Measurements from ENCODE around the gene STARD13. TPM values are rescaled to one million over a fixed set of nuclear protein-coding genes. Genes with fewer than 3 reads are reported as not detected.

STARD13 gene
- total RNA-seq, 2 experiments from 2014 or later, result 0.30 to 0.31 TPM

DNA sequence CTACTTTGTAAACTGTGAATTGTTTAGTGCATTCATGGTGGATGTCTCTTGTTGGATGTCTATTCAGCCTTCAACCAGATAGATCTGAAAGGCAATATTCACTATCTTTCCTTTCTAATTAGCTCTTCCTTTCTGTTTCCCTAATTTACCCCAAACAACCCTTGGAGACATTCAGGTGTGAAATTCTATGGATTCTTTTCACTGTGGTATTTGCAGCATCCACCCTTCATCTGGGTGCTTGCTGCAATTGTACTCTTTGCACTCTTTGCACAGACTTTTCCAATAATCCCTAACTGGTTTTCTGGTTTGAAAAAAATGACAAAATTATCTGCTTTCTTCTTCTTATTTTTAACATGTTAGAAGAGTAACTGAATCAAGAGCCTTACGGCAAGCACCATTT is 212.8 kb downstream of the STARD13 start:
- Mint-ChIP-seq H3K4me3 (no peak overlapping the region), H3K4me1 (ENCODE audit: low read depth) (no peaks in the 10 kb centered on the region), H3K36me3 (ENCODE audit: low read depth) (no peaks in the 10 kb centered on the region), H3K27me3 (ENCODE audit: low read depth) (no peaks in the 10 kb centered on the region), H3K9me3 (no peaks in the 10 kb centered on the region), H3K27ac (no peak overlapping the region)
- intact Hi-C loops (cut with micrococcal nuclease), result no loop called here
- CTCF ChIA-PET, result no interaction called here
- no peak for DNase-seq

DNA sequence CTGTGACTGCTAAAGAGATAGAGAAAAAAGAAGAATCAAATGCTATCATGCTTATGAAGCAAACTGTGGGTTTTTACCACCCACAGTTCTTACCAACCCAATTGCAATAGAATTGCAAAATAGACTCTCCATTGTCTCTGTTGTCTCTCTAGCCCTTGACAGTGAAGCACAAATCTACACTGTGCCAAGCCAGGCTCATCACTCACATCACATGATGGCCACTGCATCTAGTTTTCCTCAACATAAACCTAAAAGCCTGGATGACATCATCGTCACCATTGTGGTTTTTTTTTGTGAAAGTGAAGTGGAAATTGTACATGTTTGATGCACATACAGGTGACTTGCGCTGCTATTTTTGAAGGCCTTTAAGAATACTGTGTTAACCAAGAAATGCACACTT is 213.3 kb downstream of the STARD13 start:
- H3K36me3 Mint-ChIP-seq (ENCODE audit: low read depth), result no peaks in the 10 kb centered on the region
- DNase-seq, result peak; percentile 10
- intact Hi-C loops (cut with micrococcal nuclease), result no loop called here
- CTCF ChIA-PET, result no interaction called here
- no peaks in the 10 kb centered on the region for H3K4me1 Mint-ChIP-seq (ENCODE audit: low read depth)
- H3K27ac Mint-ChIP-seq, result no peak overlapping the region
- no peaks in the 10 kb centered on the region for H3K27me3 Mint-ChIP-seq (ENCODE audit: low read depth)
- no peaks in the 10 kb centered on the region for H3K9me3 Mint-ChIP-seq
- H3K4me3 Mint-ChIP-seq, result no peak overlapping the region

DNA sequence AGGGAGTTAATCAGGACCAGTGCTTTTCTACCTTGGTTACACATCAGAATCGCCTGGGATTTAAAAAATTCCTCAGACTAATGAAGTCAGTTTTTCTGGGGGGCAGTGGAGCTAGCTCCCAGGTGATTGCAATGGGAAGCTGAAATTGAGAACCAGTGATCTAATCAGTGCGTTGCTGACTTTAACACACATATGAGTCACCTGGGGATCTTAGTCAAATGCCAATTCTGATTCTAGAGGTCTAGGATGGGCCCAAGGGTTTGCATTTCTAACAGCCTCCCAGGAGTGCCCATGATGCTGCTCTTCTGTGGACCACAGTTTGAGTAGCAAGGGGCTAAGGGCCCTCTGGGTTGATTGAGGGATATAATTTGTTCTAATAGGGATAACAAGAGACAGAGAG is 214.8 kb downstream of the STARD13 start:
- no peak for DNase-seq
- Mint-ChIP-seq H3K36me3 (ENCODE audit: low read depth) (no peaks in the 10 kb centered on the region), H3K4me1 (ENCODE audit: low read depth) (no peaks in the 10 kb centered on the region), H3K4me3 (no peak overlapping the region), H3K9me3 (no peaks in the 10 kb centered on the region), H3K27ac (no peak overlapping the region), H3K27me3 (ENCODE audit: low read depth) (no peaks in the 10 kb centered on the region)
- CTCF ChIA-PET, result no interaction called here
- intact Hi-C loops (cut with micrococcal nuclease), result no loop called here

DNA sequence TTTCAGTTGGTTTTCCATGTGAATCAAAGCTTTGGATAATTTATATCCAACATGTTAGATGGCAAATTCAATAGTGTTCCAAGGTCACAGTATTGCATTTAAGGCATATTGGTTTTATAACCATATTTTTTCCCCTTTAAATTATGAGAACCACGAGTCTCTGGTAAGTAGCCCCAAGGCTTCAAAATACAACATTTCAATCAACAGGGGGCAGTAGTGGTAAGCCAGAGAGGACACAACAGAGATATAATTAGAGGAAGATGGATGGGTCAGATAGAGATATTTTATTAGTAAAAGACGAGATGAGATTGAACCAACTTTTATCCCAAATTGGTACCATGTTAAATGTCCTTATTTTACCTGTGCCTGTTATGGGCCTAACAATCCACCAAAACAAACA is 216.2 kb downstream of the STARD13 start:
- H3K4me3 Mint-ChIP-seq, result no peak overlapping the region
- H3K27ac Mint-ChIP-seq, result no peak overlapping the region
- no peaks in the 10 kb centered on the region for H3K9me3 Mint-ChIP-seq
- intact Hi-C loops (cut with micrococcal nuclease), result no loop called here
- no peak for DNase-seq
- no peaks in the 10 kb centered on the region for H3K27me3 Mint-ChIP-seq (ENCODE audit: low read depth)
- no peaks in the 10 kb centered on the region for H3K4me1 Mint-ChIP-seq (ENCODE audit: low read depth)
- H3K36me3 Mint-ChIP-seq (ENCODE audit: low read depth), result no peaks in the 10 kb centered on the region
- CTCF ChIA-PET, result no interaction called here

DNA sequence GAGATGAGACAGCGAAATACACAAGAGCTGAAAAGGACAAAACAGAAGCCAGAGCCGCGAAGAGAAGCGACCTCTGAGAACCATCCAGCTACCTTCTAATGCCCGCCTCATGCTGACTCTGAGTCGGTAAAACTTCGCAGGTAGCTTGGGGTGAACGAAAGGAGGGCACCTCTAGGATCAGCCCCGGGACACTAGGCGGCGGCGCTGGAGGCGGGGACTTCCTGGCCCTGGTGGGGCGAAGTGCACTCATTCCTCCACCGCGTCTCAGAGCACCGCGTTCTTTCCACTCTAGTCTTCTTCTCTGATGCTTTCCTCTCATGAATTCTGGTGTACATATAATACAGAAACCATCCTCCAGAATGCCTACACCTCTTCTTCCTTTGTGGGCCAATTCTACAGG is 219.2 kb downstream of the STARD13 start:
- CTCF ChIA-PET, result no interaction called here
- H3K36me3 Mint-ChIP-seq (ENCODE audit: low read depth), result no peaks in the 10 kb centered on the region
- intact Hi-C loops (cut with micrococcal nuclease), result no loop called here
- H3K9me3 Mint-ChIP-seq, result no peaks in the 10 kb centered on the region
- no peak overlapping the region for H3K27ac Mint-ChIP-seq
- H3K27me3 Mint-ChIP-seq (ENCODE audit: low read depth), result no peaks in the 10 kb centered on the region
- no peaks in the 10 kb centered on the region for H3K4me1 Mint-ChIP-seq (ENCODE audit: low read depth)
- H3K4me3 Mint-ChIP-seq, result no peak overlapping the region
- DNase-seq, result no peak

DNA sequence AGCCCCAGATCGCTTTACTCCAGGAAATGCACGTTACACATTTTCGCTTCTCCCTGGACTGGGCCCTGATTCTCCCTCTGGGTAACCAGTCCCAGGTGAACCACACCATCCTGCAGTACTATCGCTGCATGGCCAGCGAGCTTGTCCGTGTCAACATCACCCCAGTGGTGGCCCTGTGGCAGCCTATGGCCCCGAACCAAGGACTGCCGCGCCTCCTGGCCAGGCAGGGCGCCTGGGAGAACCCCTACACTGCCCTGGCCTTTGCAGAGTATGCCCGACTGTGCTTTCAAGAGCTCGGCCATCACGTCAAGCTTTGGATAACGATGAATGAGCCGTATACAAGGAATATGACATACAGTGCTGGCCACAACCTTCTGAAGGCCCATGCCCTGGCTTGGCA is 224.7 kb downstream of the STARD13 start:
- H3K27ac Mint-ChIP-seq, result no peak overlapping the region
- no peaks in the 10 kb centered on the region for H3K36me3 Mint-ChIP-seq (ENCODE audit: low read depth)
- no peaks in the 10 kb centered on the region for H3K4me1 Mint-ChIP-seq (ENCODE audit: low read depth)
- no peaks in the 10 kb centered on the region for H3K9me3 Mint-ChIP-seq
- H3K4me3 Mint-ChIP-seq, result no peak overlapping the region
- DNase-seq, result no peak
- H3K27me3 Mint-ChIP-seq (ENCODE audit: low read depth), result no peaks in the 10 kb centered on the region
- intact Hi-C loops (cut with micrococcal nuclease), result no loop called here
- CTCF ChIA-PET, result no interaction called here

DNA sequence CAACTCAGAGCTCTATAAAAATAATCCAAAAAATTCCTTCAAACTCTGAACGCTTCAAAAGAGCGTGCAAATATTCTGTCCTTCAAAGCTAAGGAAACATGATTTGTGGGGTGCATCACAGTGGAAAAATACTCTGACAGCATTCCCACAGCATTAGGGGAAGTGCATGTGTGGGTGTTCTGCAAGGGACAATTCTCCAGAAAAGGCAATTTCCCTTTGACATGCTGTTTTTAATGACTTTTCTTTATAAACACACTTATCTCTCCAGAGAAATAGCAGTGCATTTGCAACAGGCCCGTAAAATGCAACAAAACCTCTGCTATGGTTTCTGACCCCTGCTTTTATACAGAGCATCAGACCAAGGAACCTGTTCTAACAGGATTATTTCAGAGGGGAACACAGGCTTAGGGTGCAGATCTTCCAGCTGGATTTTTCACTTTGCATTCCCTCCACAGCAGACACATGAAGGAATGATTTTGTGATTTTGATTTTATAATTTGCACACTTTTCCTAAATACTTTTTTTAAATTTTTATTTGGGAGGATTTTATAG is 226.7 kb downstream of the STARD13 start:
- H3K9me3 Mint-ChIP-seq, result no peaks in the 10 kb centered on the region
- H3K36me3 Mint-ChIP-seq (ENCODE audit: low read depth), result no peaks in the 10 kb centered on the region
- intact Hi-C loops (cut with micrococcal nuclease), result no loop called here
- H3K27me3 Mint-ChIP-seq (ENCODE audit: low read depth), result peaks cover 4% of the 10 kb centered on the region
- CTCF ChIA-PET, result no interaction called here
- no peak overlapping the region for H3K4me3 Mint-ChIP-seq
- H3K27ac Mint-ChIP-seq, result no peak overlapping the region
- no peaks in the 10 kb centered on the region for H3K4me1 Mint-ChIP-seq (ENCODE audit: low read depth)
- DNase-seq, result no peak

DNA sequence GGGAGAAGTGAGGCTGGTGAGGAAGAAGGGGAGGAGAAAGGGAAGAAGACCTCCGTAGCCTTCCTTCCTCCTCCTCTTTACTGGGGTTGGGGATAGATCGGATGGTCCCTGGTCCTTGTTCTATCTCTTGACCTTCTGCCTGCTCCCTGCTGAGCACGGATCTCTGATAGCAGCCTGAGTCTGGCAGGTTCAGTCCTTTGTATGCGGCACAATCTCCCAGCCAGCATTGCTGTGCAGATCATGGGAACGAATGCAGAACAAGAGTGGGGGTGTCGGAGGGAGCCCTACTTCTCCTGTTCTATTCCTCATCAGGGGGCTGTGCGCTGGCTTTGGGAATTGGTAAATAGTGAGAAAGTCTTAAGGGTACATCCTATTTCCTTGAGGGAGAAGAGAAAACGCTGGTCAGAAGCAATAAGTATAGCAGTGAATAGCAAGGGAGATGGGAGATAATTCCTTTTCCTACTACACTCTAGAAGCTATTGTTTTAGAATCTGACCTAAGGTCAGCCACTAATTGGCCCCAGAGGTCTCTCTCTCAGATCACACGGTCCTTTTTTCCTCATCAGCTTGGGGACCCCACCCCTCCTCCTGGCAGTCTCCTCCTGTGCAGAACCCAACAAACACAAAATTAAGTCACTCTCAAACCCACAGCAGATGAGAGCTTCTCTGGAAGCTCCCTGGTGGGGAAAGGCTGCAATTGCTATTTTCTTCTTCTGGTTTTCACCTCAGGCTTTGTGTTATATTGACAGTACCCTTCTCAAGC is 228.4 kb downstream of the STARD13 start:
- CTCF ChIA-PET, result interaction anchor here (0.6 to 0.7 kb wide), 2 partner anchors 37 to 610 kb away, joined by 3 read pairs; no protein-coding TSS in a partner anchor
- DNase-seq, result no peak
- intact Hi-C loops (cut with micrococcal nuclease), result no loop called here
- Mint-ChIP-seq H3K4me1 (ENCODE audit: low read depth) (no peaks in the 10 kb centered on the region), H3K9me3 (no peaks in the 10 kb centered on the region), H3K36me3 (ENCODE audit: low read depth) (no peaks in the 10 kb centered on the region), H3K27ac (no peak overlapping the region), H3K4me3 (no peak overlapping the region), H3K27me3 (ENCODE audit: low read depth) (peaks cover 4% of the 10 kb centered on the region)

DNA sequence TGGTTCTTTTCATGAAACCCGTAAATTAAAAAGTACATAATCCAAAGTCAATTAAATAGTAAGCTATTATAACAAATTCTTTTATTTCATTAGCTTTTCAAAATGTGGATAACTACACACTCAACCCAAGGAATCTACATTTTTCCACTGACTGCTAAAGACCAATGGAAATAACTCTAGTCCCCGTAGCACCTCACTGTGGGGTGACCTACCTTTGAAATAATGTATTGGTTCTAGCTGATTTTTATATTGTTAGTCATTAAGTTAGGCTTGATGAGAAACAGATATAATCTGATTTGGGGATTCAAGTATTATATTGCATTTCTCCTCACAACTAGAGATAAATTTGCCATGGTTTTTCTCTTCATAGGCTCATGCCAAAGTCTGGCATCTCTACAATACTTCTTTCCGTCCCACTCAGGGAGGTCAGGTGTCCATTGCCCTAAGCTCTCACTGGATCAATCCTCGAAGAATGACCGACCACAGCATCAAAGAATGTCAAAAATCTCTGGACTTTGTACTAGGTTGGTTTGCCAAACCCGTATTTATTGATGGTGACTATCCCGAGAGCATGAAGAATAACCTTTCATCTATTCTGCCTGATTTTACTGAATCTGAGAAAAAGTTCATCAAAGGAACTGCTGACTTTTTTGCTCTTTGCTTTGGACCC is 232.0 kb downstream of the STARD13 start:
- no peak for DNase-seq
- intact Hi-C loops (cut with micrococcal nuclease), result no loop called here
- CTCF ChIA-PET, result no interaction called here
- Mint-ChIP-seq H3K36me3 (ENCODE audit: low read depth) (no peaks in the 10 kb centered on the region), H3K4me1 (ENCODE audit: low read depth) (no peaks in the 10 kb centered on the region), H3K4me3 (no peak overlapping the region), H3K9me3 (no peaks in the 10 kb centered on the region), H3K27ac (no peak overlapping the region), H3K27me3 (ENCODE audit: low read depth) (peaks cover 10% of the 10 kb centered on the region)
